Activated CD4-positive, CD25-positive, alpha-beta regulatory T cell treated with anti-CD3 and anti-CD28 coated beads, Interleukin-2, amount 50 U/mL, for 24 hours (primary cell): ENCODE data around the gene MRPL58.
"Not testable (repeated sequence)": the region's sequence is repeated elsewhere in the genome, so short reads cannot be mapped to it uniquely, and the experiment has no call there.

Experiments used
- ATAC-seq, 2 donors: fragments of 150-1000 bp; cut with Tn5 transposase; one replicate each; pipeline ENCODE4 v1.10.0; 2021; ENCODE audit warnings: mild to moderate bottlenecking in 1 of 2, moderate library complexity in 1 of 2

Gene MRPL58

GRCh38 chr17:75012346-75013091 is at the start of gene MRPL58:
Gene MRPL58, plus strand, starts transcription at chr17:75012670. Its CDS starts 17 bp downstream, at chr17:75012687.
- ATAC-seq, result peak; percentile 96

GRCh38 chr17:74963656-74964055 is 48.8 kb upstream of the MRPL58 start:
- no peak for ATAC-seq

- ATAC-seq, result no peak
Measured at GRCh38 chr17:74964246-74964761, 48.2 kb upstream of the MRPL58 start.

- no peak for ATAC-seq
Measured at GRCh38 chr17:74964988-74965622, 47.4 kb upstream of the MRPL58 start.

- ATAC-seq, result no peak
Measured at GRCh38 chr17:74968361-74968780, 44.1 kb upstream of the MRPL58 start.

GRCh38 chr17:74969501-74969900 is 43.0 kb upstream of the MRPL58 start:
- ATAC-seq, result not testable (repeated sequence)

- no peak for ATAC-seq
Measured at GRCh38 chr17:74970395-74970794, 42.1 kb upstream of the MRPL58 start.

GRCh38 chr17:74971069-74971841 is 41.2 kb upstream of the MRPL58 start:
- ATAC-seq, result no peak

- no peak for ATAC-seq
Measured at GRCh38 chr17:74971842-74972106, 40.7 kb upstream of the MRPL58 start.

GRCh38 chr17:74972107-74972972 is 40.1 kb upstream of the MRPL58 start, which contains the start of gene HID1:
Gene HID1, minus strand, starts transcription at chr17:74972759. Its CDS starts 103 bp downstream, at chr17:74972656.
- peak; percentile 88 to 89 for ATAC-seq

GRCh38 chr17:74972973-74973328 is 39.5 kb upstream of the MRPL58 start:
- no peak for ATAC-seq

- ATAC-seq, result no peak
Measured at GRCh38 chr17:74975943-74976342, 36.5 kb upstream of the MRPL58 start.

GRCh38 chr17:74977802-74978201 is 34.7 kb upstream of the MRPL58 start:
- no peak for ATAC-seq

- no peak for ATAC-seq
Measured at GRCh38 chr17:74978240-74978639, 34.2 kb upstream of the MRPL58 start.

GRCh38 chr17:74979408-74980146 is 32.9 kb upstream of the MRPL58 start:
- ATAC-seq, result no peak

- peak; percentile 31 to 51 for ATAC-seq
Measured at GRCh38 chr17:74981318-74981978, 31.0 kb upstream of the MRPL58 start.

- peak; percentile 96 to 98 for ATAC-seq
Measured at GRCh38 chr17:74981979-74982662, 30.3 kb upstream of the MRPL58 start.

- ATAC-seq, result not testable (repeated sequence)
Measured at GRCh38 chr17:74982663-74983313, 29.7 kb upstream of the MRPL58 start.

- ATAC-seq, result no peak
Measured at GRCh38 chr17:74986206-74986576, 26.3 kb upstream of the MRPL58 start.

- peak; percentile 97 to 98 for ATAC-seq
Measured at GRCh38 chr17:74987418-74987908, 25.0 kb upstream of the MRPL58 start, which contains the start of gene CDR2L. Gene CDR2L, plus strand, starts transcription at chr17:74987632. Its CDS starts 412 bp downstream, at chr17:74988044.
